ENCODE results near the gene ZNF479. TPM values are rescaled to one million over a fixed set of nuclear protein-coding genes. Genes with fewer than 3 reads are reported as not detected.
"Not testable (repeated sequence)": the region's sequence is repeated elsewhere in the genome, so short reads cannot be mapped to it uniquely, and the experiment has no call there.

The ZNF479 gene
- total RNA-seq = 1 to 10 TPM in 1 of 2 donors, not detected in 1; 1.3 TPM

GRCh38 chr7:57132336-57132735, at the start of gene ZNF479:
ZNF479 (minus strand) TSS chr7:57132436; CDS start chr7:57132324, 112 bp downstream.
- 88% methylated on average over 6 of the region's 6 CpGs for WGBS
- DNase-seq (ENCODE audit: low spot score) = not testable (repeated sequence)

GRCh38 chr7:57182031-57182430, 49.8 kb upstream of the ZNF479 start:
- no peak overlapping the region for H3K4me3 ChIP-seq
- WGBS = 78% methylated on average over 4 of the region's 4 CpGs
- no peaks in the 10 kb centered on the region for H3K9me3 ChIP-seq
- H3K4me1 ChIP-seq (replicated peaks) = no peaks in the 10 kb centered on the region
- H3K27me3 ChIP-seq (replicated peaks; ENCODE audit: insufficient read depth) = no peaks in the 10 kb centered on the region
- no peak overlapping the region for H3K27ac ChIP-seq
- intact Hi-C loops (cut with DNase I) = no loop called here
- TF ChIP-seq POLR2A (IDR thresholded peaks at IDR 0.05) = no peak
- no peak for TF ChIP-seq POLR2AphosphoS5 (IDR thresholded peaks at IDR 0.05)
- TF ChIP-seq, protein P1, sequence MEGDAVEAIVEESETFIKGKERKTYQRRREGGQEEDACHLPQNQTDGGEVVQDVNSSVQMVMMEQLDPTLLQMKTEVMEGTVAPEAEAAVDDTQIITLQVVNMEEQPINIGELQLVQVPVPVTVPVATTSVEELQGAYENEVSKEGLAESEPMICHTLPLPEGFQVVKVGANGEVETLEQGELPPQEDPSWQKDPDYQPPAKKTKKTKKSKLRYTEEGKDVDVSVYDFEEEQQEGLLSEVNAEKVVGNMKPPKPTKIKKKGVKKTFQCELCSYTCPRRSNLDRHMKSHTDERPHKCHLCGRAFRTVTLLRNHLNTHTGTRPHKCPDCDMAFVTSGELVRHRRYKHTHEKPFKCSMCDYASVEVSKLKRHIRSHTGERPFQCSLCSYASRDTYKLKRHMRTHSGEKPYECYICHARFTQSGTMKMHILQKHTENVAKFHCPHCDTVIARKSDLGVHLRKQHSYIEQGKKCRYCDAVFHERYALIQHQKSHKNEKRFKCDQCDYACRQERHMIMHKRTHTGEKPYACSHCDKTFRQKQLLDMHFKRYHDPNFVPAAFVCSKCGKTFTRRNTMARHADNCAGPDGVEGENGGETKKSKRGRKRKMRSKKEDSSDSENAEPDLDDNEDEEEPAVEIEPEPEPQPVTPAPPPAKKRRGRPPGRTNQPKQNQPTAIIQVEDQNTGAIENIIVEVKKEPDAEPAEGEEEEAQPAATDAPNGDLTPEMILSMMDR (IDR thresholded peaks at IDR 0.05) = no peak
- DNase-seq (ENCODE audit: low spot score) = no peak
- H3K36me3 ChIP-seq = no peaks in the 10 kb centered on the region

More at GRCh38 chr7:57132336-57132735, at the start of gene ZNF479:
- intact Hi-C loops (cut with DNase I); H3K36me3 ChIP-seq; H3K4me3 ChIP-seq; H3K4me1 ChIP-seq (replicated peaks); H3K9me3 ChIP-seq; H3K27me3 ChIP-seq (replicated peaks; ENCODE audit: insufficient read depth); H3K27ac ChIP-seq: not testable (repeated sequence)

GRCh38 chr7:57181281-57181680, 49.0 kb upstream of the ZNF479 start:
- no peak for DNase-seq (ENCODE audit: low spot score)
- Histone ChIP-seq H3K36me3 (no peaks in the 10 kb centered on the region), H3K27ac (no peak overlapping the region), H3K4me3 (no peak overlapping the region), H3K27me3 (replicated peaks; ENCODE audit: insufficient read depth) (no peaks in the 10 kb centered on the region), H3K9me3 (no peaks in the 10 kb centered on the region), H3K4me1 (replicated peaks) (no peaks in the 10 kb centered on the region)
- 83% methylated on average over 9 of the region's 9 CpGs for WGBS
- intact Hi-C loops (cut with DNase I) = no loop called here
- TF ChIP-seq POLR2A (IDR thresholded peaks at IDR 0.05) (no peak), POLR2AphosphoS5 (IDR thresholded peaks at IDR 0.05) (no peak)
- TF ChIP-seq, protein P1 (IDR thresholded peaks at IDR 0.05) = no peak

GRCh38 chr7:57179776-57180415, 47.7 kb upstream of the ZNF479 start:
- no peaks in the 10 kb centered on the region for H3K4me1 ChIP-seq (replicated peaks)
- H3K27ac ChIP-seq = no peak overlapping the region
- no peaks in the 10 kb centered on the region for H3K9me3 ChIP-seq
- H3K27me3 ChIP-seq (replicated peaks; ENCODE audit: insufficient read depth) = no peaks in the 10 kb centered on the region
- DNase-seq (ENCODE audit: low spot score) = no peak
- TF ChIP-seq POLR2AphosphoS5 (IDR thresholded peaks at IDR 0.05) (no peak), POLR2A (IDR thresholded peaks at IDR 0.05) (no peak)
- TF ChIP-seq, protein P1 (IDR thresholded peaks at IDR 0.05) = no peak
- no peak overlapping the region for H3K4me3 ChIP-seq
- intact Hi-C loops (cut with DNase I) = no loop called here
- WGBS = 93% methylated on average over 25 of the region's 30 CpGs
- no peaks in the 10 kb centered on the region for H3K36me3 ChIP-seq

GRCh38 chr7:57178768-57179139, 46.5 kb upstream of the ZNF479 start:
- TF ChIP-seq, protein P1 (IDR thresholded peaks at IDR 0.05) = no peak
- no peak for TF ChIP-seq POLR2A (IDR thresholded peaks at IDR 0.05)
- TF ChIP-seq POLR2AphosphoS5 (IDR thresholded peaks at IDR 0.05) = no peak
- intact Hi-C loops (cut with DNase I) = no loop called here
- Histone ChIP-seq H3K4me3 (no peak overlapping the region), H3K27ac (no peak overlapping the region), H3K36me3 (no peaks in the 10 kb centered on the region), H3K4me1 (replicated peaks) (no peaks in the 10 kb centered on the region), H3K27me3 (replicated peaks; ENCODE audit: insufficient read depth) (no peaks in the 10 kb centered on the region), H3K9me3 (no peaks in the 10 kb centered on the region)
- no peak for DNase-seq (ENCODE audit: low spot score)
- WGBS = 77% methylated on average over 6 of the region's 6 CpGs

Measured in prostate gland (tissue), 2 donors.